Activated naive CD8-positive, alpha-beta T cell treated with anti-CD3 and anti-CD28 coated beads for 36 hours (primary cell): Measurements from ENCODE around the gene IFNA6. TPM values are rescaled to one million over a fixed set of nuclear protein-coding genes. Genes with fewer than 3 reads are reported as not detected.

Source experiments
- DNase-seq: peaks from one replicate; pipeline ENCODE4 v3.0.0; 2021
- H3K27ac Mint-ChIP-seq: one replicate; pipeline ENCODE4 v1.8.0; 2022; ENCODE audit warnings: mild to moderate bottlenecking, moderate library complexity, mixed read lengths
- H3K27me3 Mint-ChIP-seq: one replicate; pipeline ENCODE4 v1.8.0; 2022; ENCODE audit warnings: mild to moderate bottlenecking, mixed read lengths
- H3K36me3 Mint-ChIP-seq: one replicate; pipeline ENCODE4 v1.8.0; 2021; ENCODE audit warnings: mild to moderate bottlenecking, mixed read lengths
- H3K4me1 Mint-ChIP-seq: one replicate; pipeline ENCODE4 v1.8.0; 2021; ENCODE audit warnings: mixed read lengths
- H3K4me3 Mint-ChIP-seq: one replicate; pipeline ENCODE4 v1.8.0; 2022; ENCODE audit warnings: mild to moderate bottlenecking, moderate library complexity, mixed read lengths
- H3K9me3 Mint-ChIP-seq: one replicate; pipeline ENCODE4 v1.8.0; 2022; ENCODE audit warnings: mixed read lengths
- total RNA-seq, 2 experiments: library from RNA; stranded (reverse); gene quantifications; one replicate each; pipeline ENCODE4 v1.2.3, GENCODE V29; 2021

The IFNA6 gene
- total RNA-seq, 2 experiments from 2014 or later, result not detected

- Mint-ChIP-seq H3K36me3 (no peaks in the 10 kb centered on the region), H3K4me1 (no peaks in the 10 kb centered on the region), H3K4me3 (no peak overlapping the region), H3K27ac (no peak overlapping the region), H3K9me3 (no peaks in the 10 kb centered on the region), H3K27me3 (peaks cover 22% of the 10 kb centered on the region)
- DNase-seq, result no peak
These were observed 2.2 kb downstream of the IFNA6 start for GRCh38 chr9:21348430-21348970.

DNA sequence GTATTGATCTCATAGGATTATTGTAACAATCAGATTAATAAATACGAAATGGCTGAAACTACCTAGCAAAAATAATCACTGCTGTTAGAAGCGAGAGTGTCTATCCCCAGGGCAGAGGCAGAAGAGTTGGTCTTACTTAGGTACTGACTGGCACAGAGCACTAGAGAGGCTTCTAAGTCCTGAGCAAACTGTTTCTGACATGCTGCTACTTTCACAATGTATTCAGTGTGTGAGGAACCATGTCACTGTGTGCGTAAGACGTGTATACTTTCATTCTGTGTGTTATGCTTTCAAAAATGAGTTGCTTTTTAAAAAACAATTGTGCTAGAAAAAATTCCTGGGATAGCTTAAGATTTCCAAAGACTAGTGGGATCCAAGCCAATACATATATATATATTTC is 10.0 kb downstream of the IFNA6 start:
- DNase-seq, result no peak
- Mint-ChIP-seq H3K4me3 (no peak overlapping the region), H3K27ac (no peak overlapping the region), H3K9me3 (no peaks in the 10 kb centered on the region), H3K4me1 (peaks cover 10% of the 10 kb centered on the region), H3K27me3 (peaks cover 27% of the 10 kb centered on the region), H3K36me3 (no peaks in the 10 kb centered on the region)

- Mint-ChIP-seq H3K36me3 (peaks cover 24% of the 10 kb centered on the region), H3K4me1 (peaks cover 37% of the 10 kb centered on the region), H3K9me3 (peaks cover 3% of the 10 kb centered on the region), H3K4me3 (no peak overlapping the region), H3K27me3 (no peaks in the 10 kb centered on the region), H3K27ac (peak overlapping the region; percentile 22)
- no peak for DNase-seq
These were observed 14.2 kb downstream of the IFNA6 start for GRCh38 chr9:21336457-21336856.

DNA sequence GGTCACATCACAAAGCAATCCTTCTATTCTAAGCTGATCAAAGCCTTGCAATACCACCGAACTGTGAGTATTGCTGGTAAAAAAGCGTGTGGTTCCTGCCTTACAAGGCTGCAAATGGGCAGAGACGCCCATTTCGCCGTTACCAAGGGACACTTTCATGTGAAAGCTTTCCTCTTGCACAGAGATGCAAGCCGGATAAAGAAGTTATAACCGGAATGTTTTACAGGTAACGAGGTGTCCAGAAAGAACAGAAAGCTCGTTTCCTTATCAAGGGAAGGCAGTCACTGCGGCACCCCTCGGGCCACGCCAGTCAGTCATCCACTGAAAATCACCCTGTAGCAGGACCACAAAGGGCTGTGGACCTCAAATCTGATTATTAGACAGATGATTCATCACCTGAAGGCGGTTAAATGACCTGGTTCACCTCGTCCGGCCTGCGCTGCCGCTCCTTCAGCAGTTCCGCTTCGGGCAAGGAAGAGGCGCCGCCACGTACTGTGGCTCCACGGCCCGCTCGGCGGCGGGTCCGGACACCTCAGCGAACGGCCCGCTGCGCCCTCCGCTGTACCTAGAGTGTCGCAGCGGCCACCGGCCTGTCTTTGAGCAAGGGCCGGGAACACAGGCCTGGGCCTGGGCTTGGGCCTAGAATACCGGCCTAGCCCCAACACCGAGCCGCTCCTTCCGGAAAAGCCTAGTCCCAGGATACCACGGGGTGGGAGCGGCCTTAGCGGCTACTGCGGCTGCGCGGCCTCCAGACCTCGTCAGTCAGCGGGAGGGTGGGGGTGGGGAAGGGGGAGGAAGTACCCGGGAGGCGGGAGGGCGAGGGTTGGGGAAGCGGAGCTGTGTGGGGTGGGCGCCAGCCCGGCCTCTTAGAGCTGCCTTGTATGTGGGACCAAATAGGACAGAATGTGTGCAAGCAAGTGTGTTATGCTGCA is 15.7 kb downstream of the IFNA6 start, which contains the start of gene KLHL9:
TSS of gene KLHL9 (minus strand) at position 704 of the 932 bp plus-strand sequence. CDS start at position 159, 545 bp downstream.
- Mint-ChIP-seq H3K27me3 (no peaks in the 10 kb centered on the region), H3K4me3 (peak within 1 kb of the TSS; percentile 88), H3K9me3 (peaks cover 3% of the 10 kb centered on the region), H3K27ac (peak within 1 kb of the TSS; percentile 88), H3K4me1 (peaks cover 45% of the 10 kb centered on the region), H3K36me3 (peaks cover 27% of the 10 kb centered on the region)
- peak; percentile 84 for DNase-seq

GRCh38 chr9:21333226-21333625 is 17.5 kb downstream of the IFNA6 start:
- Mint-ChIP-seq H3K27me3 (no peaks in the 10 kb centered on the region), H3K4me1 (peaks cover 52% of the 10 kb centered on the region), H3K27ac (no peak overlapping the region), H3K36me3 (peaks cover 27% of the 10 kb centered on the region), H3K9me3 (peaks cover 3% of the 10 kb centered on the region), H3K4me3 (peak overlapping the region; percentile 88)
- DNase-seq, result no peak

DNA sequence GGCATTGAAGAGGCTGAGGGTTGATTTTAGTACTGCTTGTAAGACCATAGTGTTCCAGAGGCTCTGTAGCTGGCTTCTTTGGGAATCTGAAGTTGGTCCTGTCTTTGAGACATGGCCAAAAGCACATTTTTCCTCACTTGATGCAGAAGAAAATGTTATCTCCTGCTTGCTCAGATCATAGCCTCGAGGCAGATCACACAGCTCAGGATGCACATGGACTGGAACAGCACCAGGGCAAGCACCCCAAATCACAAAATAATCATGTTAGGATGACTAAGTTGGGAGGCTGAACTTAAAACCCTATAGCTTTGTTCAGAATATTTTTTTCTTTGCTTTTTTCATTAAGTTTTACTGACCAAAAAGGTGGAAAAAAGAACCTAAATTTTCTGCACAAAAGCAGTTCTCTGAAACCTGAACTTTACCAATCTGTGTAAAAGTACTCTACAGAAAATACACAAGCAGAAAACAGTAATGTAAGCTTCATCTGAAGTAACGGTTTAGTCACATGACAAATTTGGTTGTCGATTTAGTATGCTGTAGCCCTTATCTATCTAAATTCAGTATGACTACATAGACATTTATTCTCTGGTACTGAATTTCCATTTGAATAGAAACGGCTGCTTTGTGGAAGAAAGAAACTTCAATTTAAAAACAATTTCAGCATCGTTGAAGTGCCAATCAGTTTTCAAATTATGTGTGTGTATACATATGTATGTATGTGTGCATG is 18.8 kb downstream of the IFNA6 start:
- no peaks in the 10 kb centered on the region for H3K27me3 Mint-ChIP-seq
- H3K4me1 Mint-ChIP-seq, result peaks cover 62% of the 10 kb centered on the region
- H3K27ac Mint-ChIP-seq, result no peak overlapping the region
- H3K9me3 Mint-ChIP-seq, result peaks cover 3% of the 10 kb centered on the region
- peak overlapping the region; percentile 22 for H3K4me3 Mint-ChIP-seq
- peaks cover 29% of the 10 kb centered on the region for H3K36me3 Mint-ChIP-seq
- no peak for DNase-seq

DNA sequence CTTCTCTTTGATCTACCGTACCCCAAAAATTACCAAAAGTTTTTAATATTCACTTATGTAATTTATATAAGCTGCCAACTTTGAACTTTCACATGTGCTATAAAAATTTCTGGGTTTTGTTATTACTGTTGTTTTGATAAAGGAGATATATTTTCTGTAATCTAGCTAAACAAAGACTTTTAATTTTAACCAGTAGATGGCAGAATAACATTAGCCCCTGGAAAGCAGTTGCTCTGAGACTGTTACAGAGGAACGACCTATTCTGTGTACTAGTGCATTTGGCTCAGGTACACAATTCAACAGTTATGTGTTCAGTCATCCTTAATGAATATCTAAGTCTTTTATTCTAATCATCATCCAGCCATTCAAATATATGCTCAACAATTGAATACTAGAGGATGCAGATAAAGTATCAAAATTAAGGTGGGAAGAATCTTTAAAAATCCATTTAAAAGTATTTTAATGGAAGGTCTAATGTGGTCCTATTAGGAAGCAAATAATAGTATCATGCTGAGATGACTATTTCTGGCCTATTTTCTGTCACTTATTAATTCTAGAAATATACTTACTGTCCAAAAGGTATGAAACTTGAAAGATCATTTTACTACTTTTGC is 24.1 kb downstream of the IFNA6 start:
- no peak overlapping the region for H3K4me3 Mint-ChIP-seq
- peaks cover 37% of the 10 kb centered on the region for H3K4me1 Mint-ChIP-seq
- peaks cover 11% of the 10 kb centered on the region for H3K36me3 Mint-ChIP-seq
- no peak for DNase-seq
- H3K27me3 Mint-ChIP-seq, result no peaks in the 10 kb centered on the region
- H3K27ac Mint-ChIP-seq, result no peak overlapping the region
- H3K9me3 Mint-ChIP-seq, result no peaks in the 10 kb centered on the region

GRCh38 chr9:21324047-21324446 is 26.6 kb downstream of the IFNA6 start:
- Mint-ChIP-seq H3K4me1 (peaks cover 32% of the 10 kb centered on the region), H3K9me3 (no peaks in the 10 kb centered on the region), H3K4me3 (no peak overlapping the region), H3K27ac (no peak overlapping the region), H3K27me3 (no peaks in the 10 kb centered on the region), H3K36me3 (peaks cover 8% of the 10 kb centered on the region)
- DNase-seq, result no peak

DNA sequence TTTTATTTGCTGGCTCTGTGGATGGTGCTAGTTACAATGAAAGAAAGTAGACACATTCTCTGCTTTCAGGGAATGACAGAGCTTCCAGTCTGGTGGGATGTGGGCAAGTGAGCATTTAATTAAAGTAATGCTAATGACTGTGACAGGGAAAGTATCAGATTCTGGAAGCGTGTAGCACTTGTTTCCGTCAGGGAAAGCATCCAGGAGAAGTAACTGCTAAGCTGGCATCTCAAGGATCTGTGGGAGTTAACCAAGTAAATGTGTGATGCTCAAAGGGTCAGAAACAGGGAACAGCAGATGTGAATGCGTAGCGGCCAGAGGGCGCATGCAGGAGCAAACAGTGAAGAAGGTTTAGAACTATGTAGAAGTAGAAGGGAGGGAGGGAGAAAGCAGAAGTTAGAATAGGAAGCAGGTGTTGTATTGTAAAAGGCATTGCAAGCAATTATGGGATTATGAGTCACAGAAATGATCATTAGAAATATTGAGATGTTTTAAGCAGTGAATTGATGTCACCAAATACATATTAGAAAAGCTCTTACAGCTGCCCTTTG is 27.7 kb downstream of the IFNA6 start:
- no peaks in the 10 kb centered on the region for H3K9me3 Mint-ChIP-seq
- no peak overlapping the region for H3K27ac Mint-ChIP-seq

GRCh38 chr9:21320465-21320864 is 30.2 kb downstream of the IFNA6 start:
- no peak overlapping the region for H3K4me3 Mint-ChIP-seq
- H3K27ac Mint-ChIP-seq, result no peak overlapping the region
- H3K9me3 Mint-ChIP-seq, result no peaks in the 10 kb centered on the region
- H3K4me1 Mint-ChIP-seq, result peaks cover 22% of the 10 kb centered on the region
- no peaks in the 10 kb centered on the region for H3K27me3 Mint-ChIP-seq
- peaks cover 6% of the 10 kb centered on the region for H3K36me3 Mint-ChIP-seq
- no peak for DNase-seq

More for the DNA sequence above, 27.7 kb downstream of the IFNA6 start:
- Mint-ChIP-seq H3K4me1 (peaks cover 33% of the 10 kb centered on the region), H3K4me3 (no peak overlapping the region), H3K27me3 (no peaks in the 10 kb centered on the region), H3K36me3 (peaks cover 8% of the 10 kb centered on the region)
- DNase-seq, result no peak

GRCh38 chr9:21317956-21318923 is 32.4 kb downstream of the IFNA6 start:
- Mint-ChIP-seq H3K27me3 (no peaks in the 10 kb centered on the region), H3K4me1 (peaks cover 17% of the 10 kb centered on the region), H3K27ac (no peak overlapping the region), H3K36me3 (no peaks in the 10 kb centered on the region), H3K4me3 (no peak overlapping the region), H3K9me3 (no peaks in the 10 kb centered on the region)
- DNase-seq, result no peak

GRCh38 chr9:21316860-21317259 is 33.8 kb downstream of the IFNA6 start:
- Mint-ChIP-seq H3K27me3 (no peaks in the 10 kb centered on the region), H3K9me3 (no peaks in the 10 kb centered on the region), H3K4me3 (no peak overlapping the region), H3K36me3 (no peaks in the 10 kb centered on the region), H3K27ac (no peak overlapping the region), H3K4me1 (peaks cover 17% of the 10 kb centered on the region)
- DNase-seq, result no peak

- Mint-ChIP-seq H3K9me3 (no peaks in the 10 kb centered on the region), H3K27me3 (no peaks in the 10 kb centered on the region), H3K36me3 (no peaks in the 10 kb centered on the region), H3K27ac (no peak overlapping the region), H3K4me3 (no peak overlapping the region), H3K4me1 (peaks cover 21% of the 10 kb centered on the region)
- no peak for DNase-seq
These were observed 34.5 kb downstream of the IFNA6 start for GRCh38 chr9:21316032-21316842.
